ENCODE results near the gene BCKDHB.

The BCKDHB gene

DNA sequence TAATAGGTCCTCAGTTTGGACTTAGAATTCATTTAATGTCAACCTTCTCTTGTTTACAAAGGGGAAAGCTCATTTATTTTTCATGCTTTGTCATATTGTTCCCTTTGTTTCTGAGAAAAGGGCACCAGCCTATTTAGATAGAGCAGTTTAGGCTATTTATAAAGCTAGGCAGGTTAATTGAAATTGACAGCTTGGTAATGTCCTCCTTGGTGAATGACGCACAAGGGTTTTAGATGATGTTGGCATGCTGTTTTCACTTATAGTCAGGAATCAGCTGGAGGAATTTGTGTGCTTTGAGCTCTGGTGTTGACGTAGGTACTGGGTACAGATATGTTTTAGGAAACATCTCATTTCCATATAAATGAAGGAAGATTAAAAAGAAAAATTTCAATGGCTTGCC lies 45.2 kb downstream of the BCKDHB start:
- DNase-seq (ENCODE audit: low read depth) = no peak

DNA sequence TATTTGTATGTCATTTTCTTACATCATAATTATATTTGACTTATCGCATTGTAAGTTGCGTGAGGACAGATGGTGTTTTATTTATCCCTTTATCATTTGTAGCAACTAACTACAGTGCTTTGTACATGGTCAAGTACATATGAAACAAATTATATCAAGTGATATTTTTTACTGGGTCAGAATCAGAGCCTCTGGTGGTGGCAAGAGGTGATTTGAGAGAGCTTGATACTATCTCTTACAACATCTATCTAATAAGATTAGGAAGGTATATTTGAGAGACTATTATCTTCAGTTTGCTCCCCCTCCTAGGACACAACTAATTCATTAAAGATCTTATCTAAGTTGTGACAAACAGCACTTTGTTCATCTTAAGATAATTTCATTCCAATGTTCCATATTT lies 47.7 kb downstream of the BCKDHB start:
- DNase-seq (ENCODE audit: low read depth) = no peak

DNA sequence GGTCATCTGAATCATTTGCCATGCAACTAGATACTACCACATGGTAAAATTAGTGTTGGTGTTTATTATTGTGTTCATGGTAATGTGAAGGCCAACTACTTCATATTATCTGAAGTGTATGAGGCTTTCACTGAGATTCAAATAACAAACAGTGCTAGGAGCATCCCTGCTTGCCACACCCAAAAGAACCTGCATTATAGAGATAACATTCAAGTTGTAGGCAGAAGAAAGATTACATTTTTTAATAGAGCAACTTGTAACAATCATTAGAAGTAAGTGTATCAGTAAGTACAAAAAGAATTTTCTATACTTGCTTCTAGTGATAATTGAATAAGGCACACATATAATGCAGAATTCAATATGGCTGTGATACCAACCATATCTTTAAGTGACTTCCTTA lies 49.8 kb downstream of the BCKDHB start:
- DNase-seq (ENCODE audit: low read depth) = no peak

DNA sequence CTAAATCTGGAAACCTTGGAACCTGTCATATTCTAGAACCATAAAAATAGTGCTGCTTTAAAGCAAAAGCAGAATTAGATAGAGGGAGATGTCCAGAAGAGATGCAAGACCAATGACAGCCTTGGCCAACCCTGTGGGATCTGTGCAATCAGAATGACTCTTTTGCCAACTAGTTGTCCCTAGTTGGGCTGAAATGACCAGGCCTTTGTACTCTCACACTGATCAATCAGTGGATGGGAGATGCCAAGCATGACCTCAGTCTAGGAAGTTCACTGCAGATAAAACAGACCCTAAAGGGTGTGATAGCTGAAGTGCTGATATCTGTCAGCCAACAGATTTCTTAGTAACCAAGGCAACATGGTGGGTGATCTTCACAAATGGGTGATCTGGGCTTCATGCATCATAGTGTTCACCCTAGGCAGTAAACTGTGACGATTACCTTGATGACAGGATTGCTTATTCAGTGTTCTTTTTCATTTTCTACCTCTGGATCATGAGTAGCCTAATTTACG lies 52.1 kb downstream of the BCKDHB start:
- DNase-seq (ENCODE audit: low read depth) = no peak

DNA sequence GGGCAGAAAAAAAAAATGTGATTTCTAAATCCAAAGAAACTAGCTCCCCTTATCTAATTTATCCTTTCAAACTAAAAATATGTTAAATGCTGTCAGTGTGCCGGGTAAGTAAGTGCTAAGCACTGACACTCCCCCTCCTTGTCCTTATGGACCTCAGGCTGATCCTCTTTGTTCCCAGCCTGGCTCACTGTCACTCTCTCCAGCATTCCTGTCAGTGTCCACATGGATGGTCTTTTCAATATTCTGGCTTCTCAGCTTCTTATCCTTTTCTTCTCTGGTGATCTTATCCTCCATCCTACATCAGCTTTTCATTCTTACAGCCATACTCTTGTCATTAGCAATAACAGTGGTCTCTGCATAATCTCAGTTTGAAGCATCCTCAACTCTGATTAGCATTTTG lies 55.0 kb downstream of the BCKDHB start:
- DNase-seq (ENCODE audit: low read depth) = no peak

DNA sequence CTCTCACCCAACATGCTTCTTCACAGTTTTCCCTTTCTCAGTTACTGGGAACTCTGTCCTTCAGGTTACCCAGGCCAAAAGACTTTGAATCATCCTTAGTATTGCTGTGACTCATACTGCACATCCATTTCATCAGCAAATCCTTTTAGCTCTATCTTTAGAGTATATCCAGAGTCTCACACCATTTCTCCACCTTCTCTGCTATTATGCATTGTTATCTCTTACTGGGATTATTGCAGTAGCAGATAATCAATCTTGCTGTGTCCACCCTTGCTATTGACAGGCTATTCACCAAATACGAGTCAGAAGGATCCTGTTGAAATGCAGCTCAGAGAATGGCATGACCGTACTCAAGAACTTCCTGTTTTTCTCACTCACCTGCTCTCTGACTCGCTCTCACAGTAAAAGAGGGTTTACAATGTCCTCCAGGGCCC lies 57.3 kb downstream of the BCKDHB start:
- DNase-seq (ENCODE audit: low read depth) = no peak

DNA sequence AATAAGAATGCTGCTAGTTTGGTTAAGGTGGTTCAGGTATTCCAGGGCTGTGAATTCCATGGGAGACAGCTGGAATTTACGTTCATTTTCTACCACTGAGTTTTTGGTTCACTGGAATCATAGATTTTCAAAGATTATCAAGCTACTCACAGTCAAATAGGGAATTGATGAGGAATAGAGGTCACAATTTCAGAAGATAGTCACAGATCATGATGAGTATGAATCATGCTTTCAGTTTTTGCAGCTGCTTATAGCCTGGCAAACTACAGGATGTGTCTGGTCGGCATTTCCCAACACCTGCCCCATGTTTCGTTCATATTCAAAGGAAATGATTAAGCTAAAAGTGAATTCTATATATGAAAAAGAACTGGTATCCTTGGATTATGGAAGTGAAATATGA lies 58.7 kb downstream of the BCKDHB start:
- DNase-seq (ENCODE audit: low read depth) = no peak

DNA sequence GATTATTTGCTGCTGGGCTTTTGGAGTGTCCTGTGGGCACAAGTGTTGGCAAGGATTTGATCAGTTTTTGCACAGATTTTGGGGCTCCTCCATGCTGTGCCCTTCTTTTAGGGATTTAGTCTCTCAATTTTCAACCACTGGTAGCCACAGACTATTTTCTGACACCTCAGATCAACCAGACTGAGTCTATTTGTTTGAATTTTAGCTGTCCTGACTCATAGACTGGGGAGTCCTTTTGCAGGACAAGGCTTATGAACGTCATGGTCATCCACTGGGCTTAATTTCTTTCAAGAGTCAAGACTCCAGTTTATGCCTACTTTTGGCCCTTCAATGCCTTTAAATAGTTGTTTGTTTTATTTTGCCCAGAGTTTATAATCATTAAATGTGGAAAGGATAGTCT lies 59.3 kb downstream of the BCKDHB start:
- no peak for DNase-seq (ENCODE audit: low read depth)

DNA sequence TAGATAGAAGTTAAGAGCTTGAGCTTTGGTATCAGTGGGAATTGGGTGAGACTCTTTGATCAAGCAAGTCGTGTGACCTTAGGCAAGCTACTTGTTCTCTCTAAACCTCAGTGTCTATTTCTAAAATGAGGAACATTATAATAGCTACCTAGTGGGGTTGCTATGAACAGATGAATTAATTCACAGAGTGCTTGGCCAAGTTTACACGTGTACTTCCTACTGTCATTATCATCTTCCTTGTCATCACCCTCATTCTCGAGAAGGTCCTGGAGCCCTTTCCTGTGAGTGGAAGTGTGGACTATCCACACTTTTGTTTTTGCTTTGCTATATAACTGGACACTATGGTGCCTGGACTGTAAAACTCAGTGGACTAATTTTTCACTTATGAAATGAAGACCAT lies 64.0 kb downstream of the BCKDHB start:
- DNase-seq (ENCODE audit: low read depth) = no peak

DNA sequence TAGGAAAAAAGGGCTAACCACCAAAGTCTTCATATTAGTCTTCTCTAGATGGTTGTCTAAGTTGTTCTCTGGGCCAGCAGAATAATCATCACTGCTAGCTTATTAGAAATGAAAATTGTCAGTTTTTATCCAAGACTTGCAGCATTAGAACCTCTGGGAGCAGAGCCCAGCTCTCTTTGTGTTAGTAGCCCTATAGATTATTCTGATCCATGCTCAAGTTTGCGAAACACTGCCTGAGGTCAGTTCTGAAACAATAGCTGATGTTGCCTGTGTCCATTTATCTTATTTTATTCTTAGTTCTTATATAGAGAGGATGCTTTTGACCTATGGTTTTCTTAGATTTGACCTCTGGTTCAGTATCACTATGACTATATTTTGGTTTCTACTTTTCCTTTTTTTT lies 66.9 kb downstream of the BCKDHB start:
- no peak for DNase-seq (ENCODE audit: low read depth)

DNA sequence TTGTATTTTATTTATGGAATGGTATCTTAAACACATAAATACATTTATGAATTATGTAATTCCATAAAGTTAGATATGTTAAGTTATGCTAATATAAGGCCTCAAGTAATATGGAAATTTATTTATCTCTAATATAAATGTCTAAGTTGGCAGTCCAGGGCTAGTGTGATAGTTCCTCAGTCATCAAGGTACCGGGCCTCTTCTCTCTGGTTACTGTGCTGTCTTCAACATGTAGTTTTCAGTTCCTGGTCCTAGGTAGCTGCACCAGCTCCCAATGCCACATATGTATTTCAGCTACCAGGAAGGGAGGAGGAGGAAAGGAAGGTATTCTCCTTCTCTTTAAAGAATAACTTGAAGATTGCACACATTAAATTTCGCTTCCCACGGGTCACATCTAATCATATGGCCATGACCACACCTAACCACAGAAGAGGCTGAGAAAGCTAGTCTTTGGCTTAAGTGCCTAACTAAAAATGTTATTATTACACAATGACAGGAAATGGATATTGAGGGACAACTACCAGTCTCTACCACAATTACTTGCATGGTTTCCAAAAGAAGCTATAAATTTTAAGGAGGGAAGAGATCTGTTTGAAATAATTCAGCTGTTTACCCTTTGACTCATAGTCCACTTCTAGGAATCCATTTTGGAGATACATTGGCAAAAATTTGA lies 68.6 kb downstream of the BCKDHB start:
- DNase-seq (ENCODE audit: low read depth) = no peak

DNA sequence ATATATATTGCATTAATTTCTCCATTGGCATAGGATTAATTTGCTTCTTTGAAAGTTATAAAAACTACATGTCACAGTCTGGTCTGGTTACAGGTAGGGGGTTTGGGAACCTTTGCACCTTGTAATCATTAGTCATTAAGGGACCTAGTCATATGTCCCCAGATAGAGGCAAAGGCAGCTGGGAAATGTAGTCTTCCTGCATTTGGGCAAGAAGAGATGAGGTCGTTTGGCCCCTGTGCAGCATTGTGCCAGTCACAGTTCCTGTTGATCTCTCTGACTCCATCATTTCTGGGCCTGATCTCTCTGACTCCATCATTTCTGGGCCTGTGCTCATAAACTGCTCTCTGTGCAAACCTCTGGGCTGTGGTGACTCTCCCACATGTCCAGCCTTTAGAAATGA lies 73.2 kb downstream of the BCKDHB start:
- DNase-seq (ENCODE audit: low read depth) = no peak

DNA sequence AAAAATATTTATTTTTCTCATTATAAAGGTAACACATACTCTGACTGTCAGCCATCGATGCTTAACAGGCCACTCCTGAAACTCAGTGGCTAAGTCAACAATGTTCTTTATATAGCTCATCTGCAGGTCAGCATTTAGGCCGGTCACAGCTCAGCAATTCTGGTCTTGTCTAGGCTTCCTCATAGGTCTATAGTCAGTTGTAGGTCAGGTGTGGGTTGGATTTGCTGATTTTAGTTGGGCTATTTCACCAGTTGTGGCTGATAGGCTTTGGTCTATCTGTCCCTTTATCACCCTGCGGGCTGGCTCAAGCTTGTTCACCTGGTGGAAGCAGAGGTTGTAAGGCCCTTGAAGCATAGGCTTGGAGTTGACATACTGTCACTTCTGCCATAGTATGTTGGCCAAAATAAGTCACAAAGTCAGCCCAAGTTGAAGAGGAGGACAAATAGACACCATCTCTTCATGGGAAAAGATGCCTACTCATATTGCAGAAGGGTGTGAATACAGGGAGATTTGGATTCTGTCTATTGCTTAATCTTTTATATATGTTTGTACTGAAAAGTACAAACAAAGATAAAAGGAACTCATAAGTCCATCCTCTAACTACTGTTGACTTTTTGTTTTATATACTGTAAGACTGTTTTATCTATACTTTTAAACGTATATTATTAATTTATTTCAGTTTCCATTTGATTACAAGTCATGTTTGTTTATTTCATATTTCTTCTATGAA lies 75.0 kb downstream of the BCKDHB start:
- DNase-seq (ENCODE audit: low read depth) = no peak

DNA sequence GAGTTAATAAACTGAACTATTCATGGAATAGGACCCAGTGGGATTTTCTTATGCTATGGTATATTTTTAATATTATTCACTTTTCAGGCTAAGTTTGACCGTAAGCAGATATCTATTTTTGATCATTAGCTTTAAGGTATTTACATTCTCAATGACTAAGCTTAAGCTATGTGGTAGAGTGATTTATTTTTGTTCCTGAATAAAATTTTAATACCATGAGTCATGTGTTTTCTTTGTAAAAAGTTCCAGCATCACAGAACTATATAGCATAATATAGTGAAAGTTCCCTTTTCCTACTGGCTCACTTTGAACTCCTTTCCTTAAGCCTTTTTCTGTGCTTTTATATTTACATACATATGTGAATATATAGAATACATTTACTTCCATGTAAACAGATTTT lies 75.8 kb downstream of the BCKDHB start:
- no peak for DNase-seq (ENCODE audit: low read depth)

DNA sequence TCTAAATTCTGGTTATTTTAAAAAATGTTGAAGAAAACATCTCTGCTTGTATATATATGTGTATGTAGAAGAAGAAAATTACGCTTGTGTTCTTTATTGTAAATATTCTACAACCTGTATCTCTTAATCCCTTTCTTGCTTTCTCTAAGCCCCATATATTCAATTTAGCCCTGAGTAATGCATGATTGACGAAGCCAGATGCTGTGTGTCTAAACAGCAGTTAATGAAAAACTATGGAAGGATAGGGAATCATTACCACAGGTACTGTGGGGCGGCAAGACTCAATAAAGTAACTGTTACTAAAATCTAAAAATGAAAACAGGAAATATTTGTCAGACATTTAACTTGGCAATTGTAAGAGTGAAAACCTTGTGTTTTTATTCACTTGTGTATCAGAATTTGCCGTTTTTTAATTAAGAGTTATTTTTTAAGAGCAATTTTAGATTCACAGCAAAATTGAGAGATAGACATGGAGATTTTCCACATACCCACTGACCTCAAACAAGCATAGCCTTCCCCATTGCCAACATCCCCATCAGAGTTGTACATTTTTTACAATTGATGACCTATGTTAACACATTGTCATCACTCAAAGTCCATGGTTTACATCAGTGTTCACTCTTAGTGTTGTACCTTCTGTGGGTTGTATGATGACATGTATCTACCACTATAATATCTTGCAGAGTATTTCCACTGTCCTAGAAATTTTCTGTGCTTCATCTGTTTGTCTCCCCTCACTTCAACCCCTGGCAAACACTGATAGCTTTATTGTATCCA lies 76.7 kb downstream of the BCKDHB start:
- DNase-seq (ENCODE audit: low read depth) = no peak

DNA sequence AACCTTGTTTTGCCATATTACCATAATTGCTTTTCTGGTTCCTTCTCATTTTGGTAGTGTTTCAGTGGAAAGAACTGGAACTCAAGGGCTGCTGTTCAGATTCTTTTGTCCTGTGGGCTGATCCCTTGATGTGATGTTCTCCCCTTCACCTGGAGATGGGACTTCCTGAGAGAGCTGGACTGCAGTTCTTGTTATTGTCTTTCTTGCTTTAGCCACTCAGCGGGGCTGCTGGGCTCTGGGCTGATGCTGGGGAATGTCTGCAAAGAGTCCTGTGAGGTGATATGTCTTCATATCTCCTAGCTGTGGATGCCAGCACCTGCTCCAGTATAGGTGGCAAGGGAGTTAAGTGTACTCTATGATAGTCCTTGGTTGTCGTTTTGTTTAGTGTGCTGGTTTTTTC lies 79.0 kb downstream of the BCKDHB start:
- DNase-seq (ENCODE audit: low read depth) = no peak

DNA sequence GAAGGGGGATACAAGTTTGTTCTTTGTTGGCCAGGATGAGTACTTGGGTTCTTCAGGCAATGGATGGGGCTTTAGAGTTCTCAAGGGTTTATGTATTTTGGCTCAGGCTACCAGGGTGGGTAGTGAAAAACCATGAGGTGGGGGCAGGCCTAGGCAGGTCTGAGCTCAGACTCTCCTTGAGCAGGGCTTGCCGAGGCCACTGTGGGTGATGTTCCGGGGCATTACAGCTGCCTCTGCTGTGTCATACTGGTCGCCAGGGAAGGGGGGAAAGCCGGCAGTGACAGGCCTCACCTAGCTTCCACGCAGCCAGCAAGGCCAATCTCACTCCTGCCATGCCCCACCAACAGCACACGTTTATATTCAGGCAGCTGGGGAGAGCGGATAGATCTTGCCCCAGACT lies 79.6 kb downstream of the BCKDHB start:
- DNase-seq (ENCODE audit: low read depth) = no peak

DNA sequence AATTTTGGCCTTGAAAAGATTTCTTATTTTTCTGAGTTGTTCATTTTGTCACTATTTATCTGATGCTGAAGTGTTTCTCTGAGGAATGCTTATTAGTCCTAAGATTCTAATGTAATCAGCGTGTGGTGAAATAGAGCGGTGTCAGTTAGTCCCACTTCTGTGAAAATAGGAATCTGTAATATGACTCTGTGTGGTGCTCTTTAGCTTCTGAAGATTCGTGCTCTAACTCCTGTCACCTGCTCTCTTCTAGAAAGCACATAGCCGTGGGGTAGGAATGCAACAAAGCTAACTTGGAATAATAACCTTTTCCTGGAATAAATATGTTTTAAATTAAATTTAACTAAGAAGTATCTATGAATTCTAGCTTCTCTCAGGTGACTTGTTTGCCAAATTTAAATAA lies 90.4 kb downstream of the BCKDHB start:
- no peak for DNase-seq (ENCODE audit: low read depth)

DNA sequence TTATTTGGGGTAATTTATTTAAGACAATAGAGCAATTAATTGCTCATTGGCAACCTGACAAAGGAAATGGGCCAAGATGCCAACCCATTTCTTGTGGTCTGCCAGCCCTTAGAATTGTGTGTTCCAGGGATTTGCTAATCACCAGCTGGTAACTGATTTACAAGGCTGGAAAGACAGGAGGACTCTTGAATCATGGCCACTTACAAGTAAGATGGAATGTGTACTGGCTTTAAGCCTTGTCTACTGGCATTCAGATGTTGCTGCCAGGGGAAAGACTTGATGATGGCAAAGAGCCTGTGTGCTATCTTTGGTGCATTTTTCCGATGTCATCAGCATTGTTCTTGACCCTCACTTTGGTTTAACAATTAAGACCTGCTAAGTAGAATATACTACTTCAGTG lies 91.0 kb downstream of the BCKDHB start:
- DNase-seq (ENCODE audit: low read depth) = no peak

DNA sequence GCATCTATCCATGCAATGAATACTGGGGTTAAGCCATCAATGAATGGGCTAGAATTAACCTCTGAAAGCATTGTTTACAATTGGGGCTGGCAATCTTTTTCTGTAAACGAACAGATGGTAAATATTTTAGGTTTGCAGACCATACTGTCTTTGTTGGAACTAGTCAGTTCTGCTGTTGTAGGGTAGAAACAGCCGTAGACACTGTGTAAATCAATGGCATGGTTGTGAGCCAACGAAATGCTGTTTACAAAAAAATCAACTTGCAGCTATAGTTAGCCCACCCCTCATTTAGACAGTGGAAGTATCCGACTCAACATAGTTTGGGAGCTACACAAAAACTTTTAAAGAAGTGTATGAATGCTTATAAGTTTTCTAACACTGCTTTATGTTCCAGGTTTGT lies 91.5 kb downstream of the BCKDHB start:
- no peak for DNase-seq (ENCODE audit: low read depth)

DNA sequence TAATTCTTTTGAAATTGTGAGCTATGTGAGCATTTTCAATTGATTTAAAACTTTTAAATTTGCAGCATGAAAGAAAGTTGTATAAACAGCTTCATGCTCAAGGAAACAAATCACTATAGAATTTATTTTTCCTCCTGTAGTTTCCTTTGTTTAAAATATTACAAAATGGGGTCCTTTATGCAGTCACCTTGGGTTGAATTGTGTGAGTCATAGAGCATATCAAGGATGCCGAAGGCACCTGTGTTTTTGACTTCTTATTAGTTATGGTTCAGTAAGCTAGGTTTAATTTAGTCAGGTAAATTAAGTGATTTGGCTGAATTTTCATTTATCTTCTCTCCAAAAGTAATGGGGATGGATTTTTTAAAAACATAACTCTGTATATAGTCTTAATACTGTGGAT lies 96.8 kb downstream of the BCKDHB start:
- DNase-seq (ENCODE audit: low read depth) = no peak

DNA sequence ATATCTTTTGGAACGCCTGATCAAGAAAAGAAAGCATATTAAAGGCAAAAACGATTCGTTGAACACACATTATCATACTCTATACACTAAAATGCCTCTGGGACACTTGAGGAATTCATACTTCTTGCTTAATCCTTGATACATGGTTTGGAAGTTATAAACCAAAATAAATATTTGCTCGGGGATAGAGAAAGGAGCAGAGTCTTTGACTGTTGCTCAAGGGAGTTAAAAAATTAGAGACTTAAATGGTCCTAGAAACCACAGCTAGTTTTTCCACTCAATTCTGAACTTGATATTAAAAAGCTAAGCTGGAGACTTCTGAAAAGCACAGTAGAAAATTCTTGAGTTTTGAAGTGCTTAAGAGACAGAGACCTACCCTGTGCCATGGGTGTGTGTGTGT lies 98.9 kb downstream of the BCKDHB start:
- no peak for DNase-seq (ENCODE audit: low read depth)

DNA sequence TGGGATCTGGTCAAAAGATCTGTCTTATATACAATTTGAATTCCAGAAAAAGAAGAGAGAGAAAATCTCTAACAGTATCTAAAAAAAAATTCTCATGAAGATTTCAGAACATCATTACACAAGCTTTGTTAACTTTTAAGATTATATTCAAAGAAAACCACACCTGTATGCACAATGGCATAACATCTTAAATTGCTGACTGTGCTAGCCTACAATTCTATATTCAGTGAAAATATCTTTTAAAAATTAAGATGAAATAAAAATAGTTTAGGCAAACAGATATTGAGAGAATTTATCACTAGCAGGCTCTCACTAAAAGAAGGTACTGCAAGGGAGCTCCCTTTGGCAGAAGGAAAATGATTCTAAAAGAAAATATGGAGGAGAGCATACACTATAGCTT lies 100.3 kb downstream of the BCKDHB start:
- DNase-seq (ENCODE audit: low read depth) = no peak
